ENCODE data around the gene TRIP10.

The TRIP10 gene

DNA sequence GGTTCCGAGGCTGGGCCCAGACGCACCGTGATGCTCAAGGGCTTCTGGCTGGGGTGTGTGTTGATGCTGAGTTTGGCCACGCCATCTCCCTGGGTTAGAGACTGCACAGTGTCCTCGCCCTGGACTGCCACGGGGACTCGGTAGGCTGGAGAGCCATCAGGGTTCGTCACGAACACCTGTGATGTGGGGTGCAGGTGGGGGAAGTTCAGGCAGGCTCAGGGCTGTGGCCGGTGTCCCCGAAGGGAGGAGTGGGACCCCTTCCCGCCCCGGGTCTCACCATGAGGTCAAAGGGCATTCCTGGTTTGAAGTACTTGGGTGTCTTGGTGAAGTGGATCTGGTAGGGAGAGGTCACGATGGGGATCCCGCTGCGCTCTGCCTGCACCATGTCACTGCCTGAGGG is 27.2 kb upstream of the TRIP10 start:
- Histone ChIP-seq H4K20me1 (ENCODE audit: insufficient read depth) (no peaks in the 10 kb centered on the region), H3K9ac (no peak overlapping the region), H3K4me1 (ENCODE audit: low read depth, poor library complexity, severe bottlenecking) (no peaks in the 10 kb centered on the region), H3K4me2 (no peak overlapping the region), H3K36me3 (ENCODE audit: insufficient read depth) (no peaks in the 10 kb centered on the region), H3K27me3 (ENCODE audit: insufficient read depth, low read depth) (peaks cover 42% of the 10 kb centered on the region), H3K27ac (no peak overlapping the region), H3K79me2 (ENCODE audit: insufficient read depth, low read depth) (no peaks in the 10 kb centered on the region), H3K4me3 (IDR thresholded peaks at IDR 0.05; ENCODE audit: insufficient read depth, low read depth, low read length) (no peak overlapping the region), H2AFZ (ENCODE audit: low read depth) (no peak overlapping the region)
- TF ChIP-seq, protein P1, sequence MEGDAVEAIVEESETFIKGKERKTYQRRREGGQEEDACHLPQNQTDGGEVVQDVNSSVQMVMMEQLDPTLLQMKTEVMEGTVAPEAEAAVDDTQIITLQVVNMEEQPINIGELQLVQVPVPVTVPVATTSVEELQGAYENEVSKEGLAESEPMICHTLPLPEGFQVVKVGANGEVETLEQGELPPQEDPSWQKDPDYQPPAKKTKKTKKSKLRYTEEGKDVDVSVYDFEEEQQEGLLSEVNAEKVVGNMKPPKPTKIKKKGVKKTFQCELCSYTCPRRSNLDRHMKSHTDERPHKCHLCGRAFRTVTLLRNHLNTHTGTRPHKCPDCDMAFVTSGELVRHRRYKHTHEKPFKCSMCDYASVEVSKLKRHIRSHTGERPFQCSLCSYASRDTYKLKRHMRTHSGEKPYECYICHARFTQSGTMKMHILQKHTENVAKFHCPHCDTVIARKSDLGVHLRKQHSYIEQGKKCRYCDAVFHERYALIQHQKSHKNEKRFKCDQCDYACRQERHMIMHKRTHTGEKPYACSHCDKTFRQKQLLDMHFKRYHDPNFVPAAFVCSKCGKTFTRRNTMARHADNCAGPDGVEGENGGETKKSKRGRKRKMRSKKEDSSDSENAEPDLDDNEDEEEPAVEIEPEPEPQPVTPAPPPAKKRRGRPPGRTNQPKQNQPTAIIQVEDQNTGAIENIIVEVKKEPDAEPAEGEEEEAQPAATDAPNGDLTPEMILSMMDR (conservative IDR thresholded peaks at IDR 0.05; ENCODE audit: low read depth, low read length), result no peak

DNA sequence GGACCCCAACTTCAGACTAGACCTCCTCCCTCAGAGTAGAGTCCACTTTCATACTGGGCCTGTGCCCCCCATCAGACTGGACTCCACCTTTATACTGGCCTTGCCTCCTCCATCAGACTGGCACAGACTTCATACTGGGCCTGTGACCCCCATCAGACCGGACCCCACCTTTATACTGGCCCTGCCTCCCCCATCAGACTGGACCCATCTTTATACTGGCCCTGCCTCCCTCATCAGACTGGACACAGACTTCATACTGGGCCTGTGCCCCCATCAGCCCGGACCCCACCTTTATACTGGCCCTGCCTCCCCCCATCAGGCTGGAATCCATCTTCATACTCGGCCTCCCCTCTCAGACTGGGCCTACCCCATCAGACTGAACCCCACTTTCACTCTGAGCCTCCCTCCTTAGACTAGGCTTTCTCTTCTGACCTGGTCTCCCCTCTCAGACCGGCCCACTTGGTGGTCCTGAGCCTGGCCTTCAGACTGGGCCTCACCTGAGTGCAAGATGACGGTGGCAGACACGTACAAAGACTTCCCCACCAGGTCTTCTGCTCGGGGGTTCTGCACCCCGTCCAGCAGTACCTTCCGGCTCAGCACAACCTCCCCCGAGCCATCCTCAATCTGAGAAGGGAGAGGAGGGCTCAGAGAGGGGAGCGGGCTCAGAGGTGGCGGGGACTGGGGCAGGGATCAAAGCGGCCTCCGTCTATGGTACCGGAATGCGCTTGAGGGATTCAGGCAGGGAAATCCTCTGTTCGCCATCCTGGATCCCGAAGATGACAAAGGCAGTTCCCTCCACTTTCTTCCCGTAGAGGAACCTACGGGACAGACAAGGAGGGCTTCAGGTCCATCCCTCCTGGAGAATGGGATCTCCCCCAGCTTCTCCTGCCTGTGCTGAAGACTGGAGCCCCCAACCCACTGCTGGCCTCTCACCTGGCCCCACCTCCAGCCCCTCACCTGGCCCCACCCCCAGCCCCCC is 26.5 kb upstream of the TRIP10 start:
- no peak overlapping the region for H3K4me2 ChIP-seq
- H3K27me3 ChIP-seq (ENCODE audit: insufficient read depth, low read depth), result peaks cover 42% of the 10 kb centered on the region
- TF ChIP-seq, protein P1 (conservative IDR thresholded peaks at IDR 0.05; ENCODE audit: low read depth, low read length), result no peak
- H3K9ac ChIP-seq, result no peak overlapping the region
- no peak overlapping the region for H2AFZ ChIP-seq (ENCODE audit: low read depth)
- no peaks in the 10 kb centered on the region for H3K4me1 ChIP-seq (ENCODE audit: low read depth, poor library complexity, severe bottlenecking)
- H3K4me3 ChIP-seq (IDR thresholded peaks at IDR 0.05; ENCODE audit: insufficient read depth, low read depth, low read length), result no peak overlapping the region
- no peaks in the 10 kb centered on the region for H3K79me2 ChIP-seq (ENCODE audit: insufficient read depth, low read depth)
- no peak overlapping the region for H3K27ac ChIP-seq
- no peaks in the 10 kb centered on the region for H3K36me3 ChIP-seq (ENCODE audit: insufficient read depth)
- H4K20me1 ChIP-seq (ENCODE audit: insufficient read depth), result no peaks in the 10 kb centered on the region

DNA sequence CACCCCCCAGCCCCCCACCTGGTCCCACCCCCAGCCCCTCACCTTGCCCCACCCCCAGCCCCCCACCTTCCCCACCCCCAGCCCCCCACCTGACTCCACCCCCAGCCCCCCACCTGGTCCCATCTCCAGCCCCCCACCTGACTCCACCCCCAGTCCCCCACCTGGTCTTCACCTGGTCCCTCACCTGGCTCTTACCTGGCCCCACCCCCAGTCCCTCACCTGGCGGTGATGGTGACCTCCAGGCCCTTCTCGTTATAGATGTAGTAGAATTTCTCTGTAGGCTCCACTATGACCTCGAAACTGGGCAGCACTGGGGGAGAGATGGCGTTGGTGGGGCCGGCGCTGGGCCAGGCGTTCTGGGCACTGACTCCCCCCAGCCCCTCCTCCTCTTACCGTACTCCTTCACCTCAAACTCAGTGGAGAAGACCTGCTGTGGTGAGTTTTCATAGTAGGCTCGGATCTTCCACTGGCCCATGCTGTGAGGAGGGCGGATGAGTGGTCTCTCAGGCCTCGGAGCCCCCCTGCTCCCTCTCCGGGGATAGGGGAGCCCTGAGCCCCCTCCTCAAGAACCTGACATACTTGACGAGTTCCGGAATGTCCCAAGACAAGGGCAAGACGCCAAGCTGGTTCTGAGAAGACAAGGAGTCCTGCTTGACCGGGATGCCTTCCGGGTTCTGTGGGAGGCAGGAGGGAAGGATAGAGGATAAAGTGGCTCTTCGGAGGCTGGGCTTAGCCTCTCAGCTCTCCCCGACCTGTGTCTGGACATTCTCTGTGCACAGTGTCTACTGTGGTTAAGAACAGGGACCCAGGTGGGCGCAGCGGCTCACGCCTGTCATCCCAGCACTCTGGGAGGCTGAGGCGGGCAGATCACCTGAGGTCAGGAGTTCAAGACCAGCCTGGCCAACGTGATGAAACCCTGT is 25.4 kb upstream of the TRIP10 start:
- TF ChIP-seq, protein P1 (conservative IDR thresholded peaks at IDR 0.05; ENCODE audit: low read depth, low read length), result no peak
- no peak overlapping the region for H3K9ac ChIP-seq
- H3K4me3 ChIP-seq (IDR thresholded peaks at IDR 0.05; ENCODE audit: insufficient read depth, low read depth, low read length), result no peak overlapping the region
- H3K27ac ChIP-seq, result no peak overlapping the region
- no peaks in the 10 kb centered on the region for H3K4me1 ChIP-seq (ENCODE audit: low read depth, poor library complexity, severe bottlenecking)
- H3K27me3 ChIP-seq (ENCODE audit: insufficient read depth, low read depth), result peaks cover 33% of the 10 kb centered on the region
- H4K20me1 ChIP-seq (ENCODE audit: insufficient read depth), result no peaks in the 10 kb centered on the region
- no peak overlapping the region for H2AFZ ChIP-seq (ENCODE audit: low read depth)
- H3K4me2 ChIP-seq, result no peak overlapping the region
- no peaks in the 10 kb centered on the region for H3K79me2 ChIP-seq (ENCODE audit: insufficient read depth, low read depth)
- H3K36me3 ChIP-seq (ENCODE audit: insufficient read depth), result no peaks in the 10 kb centered on the region

DNA sequence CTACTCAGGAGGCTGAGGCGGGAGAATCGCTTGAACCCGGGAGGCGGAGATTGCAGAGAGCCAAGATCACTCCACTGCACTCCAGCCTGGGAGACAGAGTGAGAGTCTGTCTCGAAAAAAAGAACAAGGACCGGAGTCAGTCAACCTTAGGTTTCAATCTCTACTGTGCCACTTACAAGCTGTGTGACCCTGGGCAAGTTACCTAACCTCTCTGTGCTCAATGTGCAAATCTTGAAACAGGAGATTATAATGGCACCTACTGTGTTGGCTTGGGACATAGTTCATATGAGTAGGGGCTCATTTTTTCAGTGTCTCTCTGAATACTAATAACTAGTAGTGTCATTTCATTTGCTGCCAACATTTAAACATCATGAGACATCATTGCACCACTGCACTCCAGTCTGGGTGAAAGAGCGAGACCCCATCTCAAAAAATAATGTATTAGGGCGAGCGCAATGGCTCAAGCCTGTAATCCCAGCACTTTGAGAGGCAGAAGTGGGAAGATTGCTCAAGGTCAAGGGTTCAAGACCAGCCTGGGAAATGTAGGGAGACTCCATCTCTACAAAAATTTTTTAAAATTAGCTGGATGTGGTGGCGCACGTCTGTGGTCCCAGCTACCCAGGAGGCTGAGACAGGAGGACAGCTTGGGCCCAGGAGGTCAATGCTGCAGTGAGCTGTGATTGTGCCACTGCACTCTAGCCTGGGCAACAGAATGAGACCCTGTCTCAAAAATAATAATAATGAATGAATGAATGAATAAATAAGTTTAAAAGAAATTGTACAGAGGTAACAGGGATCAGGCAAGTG is 24.5 kb upstream of the TRIP10 start:
- no peaks in the 10 kb centered on the region for H4K20me1 ChIP-seq (ENCODE audit: insufficient read depth)

More for the DNA sequence above, 24.5 kb upstream of the TRIP10 start:
- Histone ChIP-seq H3K79me2 (ENCODE audit: insufficient read depth, low read depth) (no peaks in the 10 kb centered on the region), H3K4me3 (IDR thresholded peaks at IDR 0.05; ENCODE audit: insufficient read depth, low read depth, low read length) (no peak overlapping the region), H3K9ac (no peak overlapping the region), H3K27ac (no peak overlapping the region), H3K27me3 (ENCODE audit: insufficient read depth, low read depth) (peaks cover 24% of the 10 kb centered on the region), H3K36me3 (ENCODE audit: insufficient read depth) (no peaks in the 10 kb centered on the region), H3K4me1 (ENCODE audit: low read depth, poor library complexity, severe bottlenecking) (no peaks in the 10 kb centered on the region), H3K4me2 (no peak overlapping the region), H2AFZ (ENCODE audit: low read depth) (no peak overlapping the region)
- TF ChIP-seq, protein P1 (conservative IDR thresholded peaks at IDR 0.05; ENCODE audit: low read depth, low read length), result no peak

Data from KMS-11 (cell line).